ENCODE measurements around the gene RSRC2. TPM values are rescaled to one million over a fixed set of nuclear protein-coding genes. Genes with fewer than 3 reads are reported as not detected.

The RSRC2 gene
- total and polyA plus RNA-seq, 2 experiments from 2014 or later: 72.2 to 102 TPM

DNA sequence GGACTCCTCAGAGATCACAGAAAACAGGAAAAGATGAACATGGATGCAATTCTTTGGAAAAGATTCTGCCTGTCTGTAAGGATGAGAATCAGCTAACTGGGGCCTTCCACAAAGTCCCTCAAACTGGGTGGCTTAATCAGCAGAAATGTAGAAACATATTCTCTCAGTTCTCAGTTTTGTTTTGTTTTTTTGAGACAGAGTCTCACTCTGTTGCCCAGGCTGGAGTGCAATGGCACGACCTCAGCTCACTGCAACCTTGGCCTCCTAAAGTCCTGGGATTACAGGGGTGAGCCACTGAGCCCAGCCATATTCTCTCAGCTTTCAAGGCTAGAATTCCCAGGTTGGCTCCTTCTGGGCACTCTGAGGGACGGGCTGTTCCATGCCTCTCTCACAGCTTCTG is 66.1 kb downstream of the RSRC2 start:
- H3K4me3 ChIP-seq: no peak overlapping the region
- H3K36me3 ChIP-seq: no peaks in the 10 kb centered on the region
- no peak overlapping the region for H3K27ac ChIP-seq
- H3K4me1 ChIP-seq (ENCODE audit: low read depth): no peaks in the 10 kb centered on the region
- DNase-seq (ENCODE audit: low read depth in 1 of 2, low spot score in 1 of 2): no peak
- H3K27me3 ChIP-seq: no peaks in the 10 kb centered on the region
- no peak for TF ChIP-seq CTCF (IDR thresholded peaks at IDR 0.05; ENCODE audit: low read depth, low read length)
- no peaks in the 10 kb centered on the region for H3K9me3 ChIP-seq (ENCODE audit: low read depth)

- Histone ChIP-seq H3K27ac (no peak overlapping the region), H3K9me3 (ENCODE audit: low read depth) (no peaks in the 10 kb centered on the region), H3K4me3 (no peak overlapping the region), H3K27me3 (no peaks in the 10 kb centered on the region), H3K4me1 (ENCODE audit: low read depth) (no peaks in the 10 kb centered on the region), H3K36me3 (no peaks in the 10 kb centered on the region)
- no peak for TF ChIP-seq CTCF (IDR thresholded peaks at IDR 0.05; ENCODE audit: low read depth, low read length)
- DNase-seq (ENCODE audit: low read depth in 1 of 2, low spot score in 1 of 2): no peak
Measured at GRCh38 chr12:122460061-122460460, 66.7 kb downstream of the RSRC2 start.

DNA sequence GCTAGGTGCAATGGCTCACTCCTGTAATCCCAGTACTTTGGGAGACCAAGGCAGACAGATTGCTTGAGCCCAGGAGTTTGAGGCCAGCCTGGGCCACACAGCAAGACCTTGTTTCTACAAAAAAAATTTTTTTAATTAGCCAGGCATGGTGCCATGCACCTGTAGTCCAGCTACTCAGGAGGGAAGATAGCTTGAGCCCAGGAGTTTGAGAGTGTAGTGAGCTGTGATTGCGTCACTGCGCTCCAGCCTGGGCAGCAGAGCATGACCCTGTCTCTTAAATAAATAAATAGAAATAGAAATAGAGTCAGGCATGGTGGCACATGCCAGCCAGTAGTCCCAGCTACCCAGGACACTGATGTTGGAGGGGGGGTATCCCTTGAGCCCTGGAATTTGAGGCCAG is 67.5 kb downstream of the RSRC2 start:
- Histone ChIP-seq H3K36me3 (no peaks in the 10 kb centered on the region), H3K27me3 (no peaks in the 10 kb centered on the region), H3K4me3 (no peak overlapping the region), H3K9me3 (ENCODE audit: low read depth) (no peaks in the 10 kb centered on the region), H3K4me1 (ENCODE audit: low read depth) (no peaks in the 10 kb centered on the region), H3K27ac (no peak overlapping the region)
- TF ChIP-seq CTCF (IDR thresholded peaks at IDR 0.05; ENCODE audit: low read depth, low read length): no peak
- DNase-seq (ENCODE audit: low read depth in 1 of 2, low spot score in 1 of 2): no peak

DNA sequence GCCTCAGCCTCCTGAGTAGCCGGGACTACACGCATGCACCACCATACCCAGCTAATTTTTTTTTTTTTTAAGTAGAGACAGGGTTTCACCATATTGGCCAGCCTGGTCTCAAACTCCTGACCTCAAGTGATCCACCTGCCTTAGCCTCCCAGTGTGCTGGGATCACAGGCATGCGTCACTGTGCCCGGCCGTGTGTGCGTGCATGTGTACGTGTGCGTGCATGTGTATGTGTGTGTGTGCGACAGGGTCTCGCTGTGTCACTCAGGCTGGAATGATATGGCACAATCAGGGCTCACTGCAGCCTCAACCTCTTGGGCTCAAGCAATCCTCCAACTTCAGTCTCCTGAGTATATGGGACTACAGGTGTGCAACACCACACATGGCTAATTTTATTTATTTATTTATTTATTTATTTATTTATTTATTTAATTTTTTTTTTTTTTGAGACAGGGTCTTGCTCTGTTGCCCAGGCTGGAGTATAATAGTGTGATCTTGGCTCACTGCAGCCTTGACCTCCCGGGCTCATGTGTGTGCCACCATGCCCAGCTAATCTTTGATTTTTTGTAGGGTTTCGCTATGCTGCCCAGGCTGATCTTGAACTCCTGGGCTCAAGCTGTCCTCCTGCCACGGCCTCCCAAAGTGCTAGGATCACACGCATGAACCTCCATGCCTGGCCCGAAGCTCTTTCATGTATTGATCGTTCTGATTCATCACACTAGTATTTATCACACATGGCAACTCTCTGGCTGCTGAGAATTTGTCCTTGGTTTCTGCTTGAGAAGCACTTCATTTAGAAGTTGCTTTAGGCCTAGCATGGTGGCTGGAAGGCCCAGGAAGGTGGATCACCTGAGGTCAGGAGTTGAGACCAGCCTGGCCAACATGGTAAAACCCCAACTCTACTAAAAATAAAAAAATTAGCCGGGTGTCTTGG is 68.4 kb downstream of the RSRC2 start:
- no peak overlapping the region for H3K4me3 ChIP-seq
- H3K27me3 ChIP-seq: no peaks in the 10 kb centered on the region
- no peak overlapping the region for H3K27ac ChIP-seq
- H3K36me3 ChIP-seq: no peaks in the 10 kb centered on the region
- H3K4me1 ChIP-seq (ENCODE audit: low read depth): no peaks in the 10 kb centered on the region
- TF ChIP-seq CTCF (IDR thresholded peaks at IDR 0.05; ENCODE audit: low read depth, low read length): no peak
- H3K9me3 ChIP-seq (ENCODE audit: low read depth): no peaks in the 10 kb centered on the region
- DNase-seq (ENCODE audit: low read depth in 1 of 2, low spot score in 1 of 2): no peak

DNA sequence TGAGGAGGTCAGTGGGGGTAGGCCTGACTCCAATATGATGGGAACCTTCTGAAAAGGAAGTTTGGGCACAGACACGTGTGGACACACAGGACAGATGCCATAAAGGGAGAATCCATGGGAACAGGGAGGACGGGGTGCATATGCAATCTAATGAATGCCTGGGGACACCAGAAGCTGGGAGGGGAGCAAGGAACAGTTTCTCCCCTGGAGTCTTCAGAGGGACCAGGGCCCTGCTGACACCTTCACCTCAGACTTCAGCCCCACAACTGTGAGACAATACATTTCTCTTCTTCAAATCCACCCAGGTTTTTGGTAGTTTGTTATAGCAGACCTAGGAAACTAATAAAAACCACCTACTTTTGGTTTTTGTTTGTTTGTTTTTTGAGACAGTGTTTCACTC is 69.1 kb downstream of the RSRC2 start:
- Histone ChIP-seq H3K4me1 (ENCODE audit: low read depth) (no peaks in the 10 kb centered on the region), H3K27me3 (no peaks in the 10 kb centered on the region), H3K4me3 (no peak overlapping the region), H3K9me3 (ENCODE audit: low read depth) (no peaks in the 10 kb centered on the region), H3K36me3 (no peaks in the 10 kb centered on the region), H3K27ac (no peak overlapping the region)
- no peak for DNase-seq (ENCODE audit: low read depth in 1 of 2, low spot score in 1 of 2)
- no peak for TF ChIP-seq CTCF (IDR thresholded peaks at IDR 0.05; ENCODE audit: low read depth, low read length)

Measured in cardiac muscle cell (in vitro differentiated cells and primary cell).